CD4-positive, alpha-beta T cell (primary cell): ENCODE measurements around the gene ANKRD44. TPM values are rescaled to one million over a fixed set of nuclear protein-coding genes. Genes with fewer than 3 reads are reported as not detected.
"Not testable (repeated sequence)": the region's sequence is repeated elsewhere in the genome, so short reads cannot be mapped to it uniquely, and the experiment has no call there.

Experiments
- ATAC-seq: fragments of 200-7000 bp; cut with Tn5 transposase; one replicate; pipeline ENCODE4 v1.10.0; 2022; ENCODE audit warnings: mild to moderate bottlenecking; ENCODE audit not compliant: poor library complexity
- CTCF ChIA-PET: fragments of 350-600 bp; sonication (Branson Sonifier 250); formaldehyde crosslinking; loops from one replicate; lab custom pipeline; 2021; ENCODE audit warnings: antibody characterized with exemption, inconsistent platforms; lab: Charles Lee
- POLR2A ChIA-PET: fragments of 350-600 bp; sonication (Branson Sonifier 250); formaldehyde crosslinking; loops from one replicate; lab custom pipeline; 2021; ENCODE audit warnings: antibody characterized with exemption, inconsistent platforms; lab: Charles Lee
- DNase-seq, 14 experiments: peaks; one replicate each; pipeline ENCODE4 v3.0.0-alpha.2; 2013 to 2020; ENCODE audit warnings: mixed read lengths in 2 of 14
- H3K27ac ChIP-seq, 2 donors: one replicate each; pipeline versions ENCODE4 v1.5.1 to v1.7.0; 2013; ENCODE audit warnings: low read length in 2 of 2, low read depth in 1 of 2, mild to moderate bottlenecking in 1 of 2
- H3K27me3 ChIP-seq, 2 experiments: 1 replicate in 1 of 2; 2 replicates in 1 of 2; pipeline versions ENCODE4 v1.6.1 to v1.7.0; 2013; ENCODE audit warnings: low read length in 2 of 2, control low read depth in 1 of 2, mild to moderate bottlenecking in 1 of 2, moderate library complexity in 1 of 2; ENCODE audit not compliant: insufficient read depth in 2 of 2, control insufficient read depth in 1 of 2
- H3K36me3 ChIP-seq: one replicate; pipeline ENCODE4 v1.6.1; 2013; ENCODE audit warnings: low read length, control low read depth; ENCODE audit not compliant: insufficient read depth
- H3K4me1 ChIP-seq: one replicate; pipeline ENCODE4 v1.6.1; 2013; ENCODE audit warnings: low read length, control low read depth; ENCODE audit not compliant: insufficient read depth
- H3K4me3 ChIP-seq: one replicate; pipeline ENCODE4 v1.5.1; 2013; ENCODE audit warnings: mild to moderate bottlenecking, low read length, moderate library complexity
- H3K9me3 ChIP-seq, 2 experiments: 1 replicate in 1 of 2; 2 replicates in 1 of 2; pipeline versions ENCODE4 v1.6.1 to v1.7.0; 2013; ENCODE audit warnings: low read length in 2 of 2, mild to moderate bottlenecking in 2 of 2, control low read depth in 1 of 2, moderate library complexity in 1 of 2; ENCODE audit not compliant: control insufficient read depth in 1 of 2, insufficient read depth in 1 of 2
- H3K27ac Mint-ChIP-seq: one replicate; pipeline ENCODE4 v1.8.0; 2020; ENCODE audit warnings: mixed read lengths
- H3K27me3 Mint-ChIP-seq: one replicate; pipeline ENCODE4 v1.8.0; 2021; ENCODE audit warnings: mixed read lengths
- H3K36me3 Mint-ChIP-seq: one replicate; pipeline ENCODE4 v1.8.0; 2021; ENCODE audit warnings: low read depth, mixed read lengths
- H3K4me1 Mint-ChIP-seq: one replicate; pipeline ENCODE4 v1.8.0; 2021; ENCODE audit warnings: low read depth, mixed read lengths
- H3K4me3 Mint-ChIP-seq: one replicate; pipeline ENCODE4 v1.8.0; 2020; ENCODE audit warnings: mild to moderate bottlenecking, mixed read lengths
- H3K9me3 Mint-ChIP-seq: one replicate; pipeline ENCODE4 v1.8.0; 2020; ENCODE audit warnings: mixed read lengths
- intact Hi-C, 2 experiments: fragments of 100-400 bp; cut with DNase I in 1 of 2; cut with micrococcal nuclease in 1 of 2; formaldehyde crosslinking; loops; one replicate each; pipeline versions ENCODE4 v1.15.1 to v1.9.0; 2023 to 2025; cut with DNase I, micrococcal nuclease
- total RNA-seq, 174 experiments: library from RNA in 2 of 174; stranded (reverse) in 2 of 174; gene quantifications; one replicate each; pipeline ENCODE4 v1.2.3 and lab custom pipeline; 2021 to 2026
- TF ChIP-seq, protein P1 (sequence below): fragments of 200-600 bp; IDR thresholded peaks from one replicate; pipeline ENCODE4 v1.8.0; 2022; ENCODE audit warnings: antibody characterized with exemption, mild to moderate bottlenecking

Gene ANKRD44
- total RNA-seq, 2 experiments from 2014 or later = 170 to 186 TPM

- Histone ChIP-seq H3K4me1 (peaks cover 59% of the 10 kb centered on the region), H3K27me3 (no peaks in the 10 kb centered on the region), H3K4me3 (peak overlapping the region; percentile 28), H3K9me3 (no peaks in the 10 kb centered on the region), H3K36me3 (peaks cover 5% of the 10 kb centered on the region), H3K27ac (peak overlapping the region; percentile 70 to 78)
- peak in 5 of 14 experiments; percentile 16 to 75 (median 55) for DNase-seq
- peak overlapping the region; percentile 64 for H3K4me3 Mint-ChIP-seq
- peak; percentile 74 for ATAC-seq
- peaks cover 79% of the 10 kb centered on the region for H3K36me3 Mint-ChIP-seq
- peak overlapping the region; percentile 95 for H3K27ac Mint-ChIP-seq
- CTCF ChIA-PET = interaction anchor here (1.3 to 5.7 kb wide), 2 partner anchors 12 to 88 kb away, joined by 4 to 23 read pairs; no protein-coding TSS in a partner anchor
- intact Hi-C loops = loop anchor here (1.0 to 5.0 kb wide), 4 partner anchors 9 to 36 kb away; no protein-coding TSS in a partner anchor
- no peaks in the 10 kb centered on the region for H3K27me3 Mint-ChIP-seq
- POLR2A ChIA-PET = interaction anchor here (0.6 to 20.5 kb wide), 15 partner anchors 7 to 85 kb away, joined by 3 to 754 read pairs (median 5); partner anchors contain the start of gene ANKRD44
- TF ChIP-seq, protein P1, sequence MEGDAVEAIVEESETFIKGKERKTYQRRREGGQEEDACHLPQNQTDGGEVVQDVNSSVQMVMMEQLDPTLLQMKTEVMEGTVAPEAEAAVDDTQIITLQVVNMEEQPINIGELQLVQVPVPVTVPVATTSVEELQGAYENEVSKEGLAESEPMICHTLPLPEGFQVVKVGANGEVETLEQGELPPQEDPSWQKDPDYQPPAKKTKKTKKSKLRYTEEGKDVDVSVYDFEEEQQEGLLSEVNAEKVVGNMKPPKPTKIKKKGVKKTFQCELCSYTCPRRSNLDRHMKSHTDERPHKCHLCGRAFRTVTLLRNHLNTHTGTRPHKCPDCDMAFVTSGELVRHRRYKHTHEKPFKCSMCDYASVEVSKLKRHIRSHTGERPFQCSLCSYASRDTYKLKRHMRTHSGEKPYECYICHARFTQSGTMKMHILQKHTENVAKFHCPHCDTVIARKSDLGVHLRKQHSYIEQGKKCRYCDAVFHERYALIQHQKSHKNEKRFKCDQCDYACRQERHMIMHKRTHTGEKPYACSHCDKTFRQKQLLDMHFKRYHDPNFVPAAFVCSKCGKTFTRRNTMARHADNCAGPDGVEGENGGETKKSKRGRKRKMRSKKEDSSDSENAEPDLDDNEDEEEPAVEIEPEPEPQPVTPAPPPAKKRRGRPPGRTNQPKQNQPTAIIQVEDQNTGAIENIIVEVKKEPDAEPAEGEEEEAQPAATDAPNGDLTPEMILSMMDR = no peak
- H3K9me3 Mint-ChIP-seq = peaks cover 7% of the 10 kb centered on the region
- peaks cover 92% of the 10 kb centered on the region for H3K4me1 Mint-ChIP-seq
Measured at GRCh38 chr2:197293252-197294007, 17.1 kb downstream of the ANKRD44 start.

DNA sequence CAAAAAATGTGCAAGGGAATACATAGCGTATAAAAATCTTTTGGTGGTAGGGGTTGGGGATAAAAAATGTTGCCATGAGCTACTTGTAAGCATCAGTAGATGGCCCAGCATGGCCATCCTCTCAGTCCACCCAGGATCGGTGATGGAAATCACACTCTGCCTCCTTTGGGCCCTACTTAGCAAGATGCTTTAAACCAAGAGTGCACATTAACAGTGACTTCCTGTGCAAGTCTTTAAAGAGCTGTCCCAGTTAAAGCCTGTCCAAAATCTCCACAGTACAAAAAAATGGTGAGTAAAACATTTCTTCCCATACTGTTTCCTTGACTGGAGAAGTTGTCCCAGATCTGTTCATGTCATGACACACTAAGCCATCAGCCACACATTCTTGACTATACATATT, 18.0 kb downstream of the ANKRD44 start:
- ATAC-seq (peak; percentile 20), DNase-seq (peak in 2 of 14 experiments; percentile 52 to 71)
- peaks cover 90% of the 10 kb centered on the region for H3K4me1 Mint-ChIP-seq
- Histone ChIP-seq H3K4me3 (no peak overlapping the region), H3K27ac (peak overlapping the region; percentile 70 to 78), H3K9me3 (no peaks in the 10 kb centered on the region), H3K4me1 (peaks cover 57% of the 10 kb centered on the region), H3K36me3 (peaks cover 3% of the 10 kb centered on the region), H3K27me3 (no peaks in the 10 kb centered on the region)
- POLR2A ChIA-PET = interaction anchor here (1.1 to 20.5 kb wide), 8 partner anchors 15 to 85 kb away, joined by 3 to 754 read pairs (median 4); partner anchors contain the start of gene ANKRD44
- CTCF ChIA-PET = interaction anchor here (1.3 to 5.7 kb wide), 2 partner anchors 13 to 87 kb away, joined by 4 to 23 read pairs; no protein-coding TSS in a partner anchor
- H3K9me3 Mint-ChIP-seq = no peaks in the 10 kb centered on the region
- peak overlapping the region; percentile 64 for H3K4me3 Mint-ChIP-seq
- intact Hi-C loops = loop anchor here in 1 of 2 experiments (1.0 to 5.0 kb wide), 3 partner anchors 10 to 35 kb away; no protein-coding TSS in a partner anchor
- H3K36me3 Mint-ChIP-seq = peaks cover 71% of the 10 kb centered on the region
- peak overlapping the region; percentile 95 for H3K27ac Mint-ChIP-seq
- TF ChIP-seq, protein P1 = no peak
- H3K27me3 Mint-ChIP-seq = no peaks in the 10 kb centered on the region

- peak overlapping the region; percentile 86 for H3K27ac Mint-ChIP-seq
- H3K27me3 Mint-ChIP-seq, H3K9me3 Mint-ChIP-seq, intact Hi-C loops, H3K36me3 ChIP-seq, H3K9me3 ChIP-seq, DNase-seq, ATAC-seq, H3K27me3 ChIP-seq, H3K4me3 ChIP-seq: not testable (repeated sequence)
- peaks cover 34% of the 10 kb centered on the region for H3K36me3 Mint-ChIP-seq
- H3K4me1 ChIP-seq = peaks cover 69% of the 10 kb centered on the region
- H3K27ac ChIP-seq = peak overlapping the region; percentile 43 to 60
- peaks cover 85% of the 10 kb centered on the region for H3K4me1 Mint-ChIP-seq
- CTCF ChIA-PET = interaction anchor here (0.5 to 1.5 kb wide), 4 partner anchors 11 to 50 kb away, joined by 3 to 4 read pairs (median 3); no protein-coding TSS in a partner anchor
- POLR2A ChIA-PET = interaction anchor here (0.7 to 4.3 kb wide), 12 partner anchors 8 to 174 kb away, joined by 3 to 32 read pairs (median 6); no protein-coding TSS in a partner anchor
- H3K4me3 Mint-ChIP-seq = peak overlapping the region; percentile 84
Measured at GRCh38 chr2:197287596-197287932, 23.0 kb downstream of the ANKRD44 start.
